ENCODE results near the gene FGD4. TPM values are rescaled to one million over a fixed set of nuclear protein-coding genes. Genes with fewer than 3 reads are reported as not detected.

FGD4 gene
- total RNA-seq, 1 experiment from 2014 or later: 3.0 TPM

GRCh38 chr12:32606443-32606842 is 207.1 kb downstream of the FGD4 start:
- no peak for DNase-seq (ENCODE audit: low read depth)

GRCh38 chr12:32609966-32610365 is 210.6 kb downstream of the FGD4 start:
- no peak for DNase-seq (ENCODE audit: low read depth)

- DNase-seq (ENCODE audit: low read depth): no peak
Observed at GRCh38 chr12:32611986-32612385, 212.6 kb downstream of the FGD4 start.

GRCh38 chr12:32612658-32613614 is 213.6 kb downstream of the FGD4 start:
- DNase-seq (ENCODE audit: low read depth): no peak

GRCh38 chr12:32615441-32615840 is 216.1 kb downstream of the FGD4 start:
- no peak for DNase-seq (ENCODE audit: low read depth)

GRCh38 chr12:32617534-32617933 is 218.2 kb downstream of the FGD4 start:
- no peak for DNase-seq (ENCODE audit: low read depth)

GRCh38 chr12:32618115-32618514 is 218.8 kb downstream of the FGD4 start:
- no peak for DNase-seq (ENCODE audit: low read depth)

- no peak for DNase-seq (ENCODE audit: low read depth)
Observed at GRCh38 chr12:32627976-32628375, 228.6 kb downstream of the FGD4 start.

GRCh38 chr12:32641287-32641901 is 242.0 kb downstream of the FGD4 start:
- no peak for DNase-seq (ENCODE audit: low read depth)

- DNase-seq (ENCODE audit: low read depth): no peak
Observed at GRCh38 chr12:32644431-32644830, 245.1 kb downstream of the FGD4 start.

GRCh38 chr12:32647275-32647674 is 247.9 kb downstream of the FGD4 start:
- no peak for DNase-seq (ENCODE audit: low read depth)

GRCh38 chr12:32650508-32650907 is 251.2 kb downstream of the FGD4 start:
- DNase-seq (ENCODE audit: low read depth): peak; percentile 43

GRCh38 chr12:32651151-32651955 is 252.0 kb downstream of the FGD4 start:
- DNase-seq (ENCODE audit: low read depth): no peak

- no peak for DNase-seq (ENCODE audit: low read depth)
Observed at GRCh38 chr12:32651956-32652210, 252.5 kb downstream of the FGD4 start.

GRCh38 chr12:32659908-32660440 is 260.6 kb downstream of the FGD4 start:
- DNase-seq (ENCODE audit: low read depth): peak; percentile 23

- DNase-seq (ENCODE audit: low read depth): no peak
Observed at GRCh38 chr12:32661706-32662105, 262.3 kb downstream of the FGD4 start.

- DNase-seq (ENCODE audit: low read depth): no peak
Observed at GRCh38 chr12:32662665-32663064, 263.3 kb downstream of the FGD4 start.

- DNase-seq (ENCODE audit: low read depth): no peak
Observed at GRCh38 chr12:32666018-32666417, 266.7 kb downstream of the FGD4 start.

- no peak for DNase-seq (ENCODE audit: low read depth)
Observed at GRCh38 chr12:32669584-32669983, 270.2 kb downstream of the FGD4 start.

GRCh38 chr12:32671930-32672780 is 272.8 kb downstream of the FGD4 start:
- peak; percentile 60 for DNase-seq (ENCODE audit: low read depth)

Measured in M059J (cell line).